ENCODE results near the gene TMEM114. TPM values are rescaled to one million over a fixed set of nuclear protein-coding genes. Genes with fewer than 3 reads are reported as not detected.

Gene TMEM114
- total RNA-seq (2014; rRNA removed; shearing (Covaris generic)) = not detected in 2 replicates

GRCh38 chr16:8589900-8590688 lies at the start of gene TMEM114:
TMEM114 (minus strand) TSS chr16:8590511; CDS start chr16:8589838, 673 bp downstream.
- no peak for DNase-seq (ENCODE audit: low read depth)

GRCh38 chr16:8639694-8640093 lies 49.4 kb upstream of the TMEM114 start:
- DNase-seq (ENCODE audit: low read depth) = no peak

GRCh38 chr16:8634991-8635736 lies 44.9 kb upstream of the TMEM114 start:
- no peak for DNase-seq (ENCODE audit: low read depth)

GRCh38 chr16:8632675-8633182 lies 42.4 kb upstream of the TMEM114 start:
- DNase-seq (ENCODE audit: low read depth) = no peak

DNA sequence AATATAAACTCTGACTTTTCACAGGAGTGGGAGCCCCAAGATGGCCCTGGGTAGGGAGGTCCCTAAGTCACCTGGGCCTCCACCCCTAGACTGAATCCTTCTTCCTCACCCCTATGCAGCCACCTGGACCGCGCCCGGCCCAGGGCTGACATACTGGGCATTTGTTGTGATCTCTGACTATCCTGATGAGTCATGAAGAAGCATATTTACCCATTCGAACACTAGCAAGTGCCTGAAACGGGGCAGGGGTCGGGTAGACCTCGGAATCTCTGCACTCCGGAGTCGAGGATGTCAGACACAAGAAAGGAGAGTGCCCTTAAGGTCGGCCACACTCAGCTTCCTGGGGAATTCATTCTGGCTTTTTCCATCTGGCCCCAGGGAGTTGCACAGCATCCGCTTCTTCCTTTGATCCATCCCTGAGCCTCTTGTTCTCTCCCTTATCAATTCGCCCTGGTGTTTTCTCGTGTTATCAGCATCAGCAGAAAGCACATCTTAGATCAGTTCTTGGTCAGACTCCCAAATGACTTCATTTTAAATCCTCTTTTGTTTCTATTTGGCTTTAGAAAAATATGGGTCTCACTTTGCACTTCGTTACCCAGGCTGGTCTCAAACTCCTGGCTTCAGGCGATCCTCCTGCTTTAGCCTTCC lies 41.6 kb upstream of the TMEM114 start:
- no peak for DNase-seq (ENCODE audit: low read depth)

GRCh38 chr16:8631373-8631772 lies 41.1 kb upstream of the TMEM114 start:
- no peak for DNase-seq (ENCODE audit: low read depth)

DNA sequence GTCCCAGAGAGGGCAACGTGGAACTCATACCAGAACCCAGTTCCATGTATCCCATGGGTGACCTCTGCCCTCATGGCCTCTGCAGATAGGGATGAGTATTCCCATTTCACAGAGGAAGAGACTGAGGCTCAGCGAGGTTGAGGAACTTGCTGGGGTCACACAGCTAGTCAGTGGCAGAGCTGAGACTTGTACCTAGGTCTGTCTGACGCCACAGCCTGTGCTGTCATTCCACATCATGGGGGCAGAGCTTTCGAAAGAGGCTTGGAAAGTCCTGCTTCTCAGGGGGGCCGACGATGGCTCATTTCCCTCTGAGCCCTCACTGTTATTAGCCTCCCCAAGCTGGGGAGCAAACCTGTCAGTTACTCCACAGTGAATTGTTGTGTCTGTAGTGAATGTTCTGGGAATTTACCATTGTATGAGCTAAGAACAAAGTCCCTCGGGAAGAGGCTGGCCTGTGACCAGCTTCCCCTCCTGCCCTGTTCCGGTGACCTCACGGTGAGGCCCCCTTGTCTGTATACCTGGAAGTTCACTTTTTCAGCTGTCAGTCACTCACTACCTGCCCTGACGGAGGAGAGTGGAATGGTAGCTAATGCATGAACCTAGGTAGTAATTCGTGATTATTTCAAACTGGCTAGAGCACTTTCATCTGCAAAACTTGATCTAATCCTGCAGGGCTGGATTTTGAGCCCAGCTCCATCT lies 40.1 kb upstream of the TMEM114 start:
- DNase-seq (ENCODE audit: low read depth) = no peak

DNA sequence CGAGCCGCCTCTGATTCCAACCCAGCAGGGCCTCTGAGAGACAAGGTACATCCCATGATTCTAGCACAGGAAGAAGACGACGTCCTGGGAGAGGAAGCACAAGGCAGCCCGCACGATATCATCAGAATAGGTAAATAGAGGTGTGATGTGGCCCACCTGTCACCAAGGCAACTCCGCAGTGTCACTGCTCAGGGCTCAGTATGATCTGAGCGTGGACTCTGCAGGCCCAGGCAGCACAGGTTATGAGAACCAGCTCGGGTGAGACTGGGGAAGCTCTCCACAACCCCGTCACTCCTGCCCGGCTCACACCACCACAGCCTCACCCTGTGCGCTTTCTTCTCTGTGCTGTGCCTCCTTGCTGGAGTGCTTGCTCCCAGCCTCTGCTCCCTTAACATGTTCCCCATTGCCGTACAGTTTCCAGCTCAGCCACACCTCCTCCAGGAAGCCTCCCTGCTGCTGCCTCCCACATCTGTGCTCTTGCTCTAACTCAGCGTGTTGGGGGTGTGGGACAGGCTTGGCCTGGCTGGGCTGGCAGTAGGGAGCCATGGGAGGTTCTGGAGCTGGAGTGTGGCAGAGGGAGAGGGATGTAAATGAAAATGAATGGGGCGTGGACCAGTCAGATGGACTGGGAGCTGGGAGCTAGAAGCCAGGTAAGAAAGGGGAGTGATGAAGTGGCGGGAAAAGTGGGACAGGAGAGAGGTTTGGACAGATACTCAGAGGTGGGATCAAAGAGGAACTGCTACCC lies 38.8 kb upstream of the TMEM114 start:
- DNase-seq (ENCODE audit: low read depth) = no peak

DNA sequence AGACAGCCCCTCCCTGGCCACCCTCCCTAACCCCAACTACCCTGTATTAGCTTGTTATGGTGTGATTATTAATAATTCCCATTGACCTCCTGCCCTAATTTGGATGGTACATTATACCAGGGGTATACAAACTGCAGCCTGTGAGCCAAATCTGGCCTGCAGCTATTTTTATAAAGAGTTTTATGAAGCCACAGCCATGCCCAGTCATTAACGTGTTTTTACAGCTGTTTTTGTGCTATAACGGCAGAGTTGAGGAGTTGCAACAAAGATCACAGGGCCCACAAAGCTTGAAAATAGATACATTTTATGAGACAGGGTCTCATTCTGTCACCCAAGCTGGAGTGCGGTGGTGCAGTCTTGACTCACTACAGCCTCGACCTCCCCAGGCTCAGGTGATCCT lies 37.1 kb upstream of the TMEM114 start:
- DNase-seq (ENCODE audit: low read depth) = no peak

GRCh38 chr16:8626946-8627345 lies 36.6 kb upstream of the TMEM114 start:
- no peak for DNase-seq (ENCODE audit: low read depth)

DNA sequence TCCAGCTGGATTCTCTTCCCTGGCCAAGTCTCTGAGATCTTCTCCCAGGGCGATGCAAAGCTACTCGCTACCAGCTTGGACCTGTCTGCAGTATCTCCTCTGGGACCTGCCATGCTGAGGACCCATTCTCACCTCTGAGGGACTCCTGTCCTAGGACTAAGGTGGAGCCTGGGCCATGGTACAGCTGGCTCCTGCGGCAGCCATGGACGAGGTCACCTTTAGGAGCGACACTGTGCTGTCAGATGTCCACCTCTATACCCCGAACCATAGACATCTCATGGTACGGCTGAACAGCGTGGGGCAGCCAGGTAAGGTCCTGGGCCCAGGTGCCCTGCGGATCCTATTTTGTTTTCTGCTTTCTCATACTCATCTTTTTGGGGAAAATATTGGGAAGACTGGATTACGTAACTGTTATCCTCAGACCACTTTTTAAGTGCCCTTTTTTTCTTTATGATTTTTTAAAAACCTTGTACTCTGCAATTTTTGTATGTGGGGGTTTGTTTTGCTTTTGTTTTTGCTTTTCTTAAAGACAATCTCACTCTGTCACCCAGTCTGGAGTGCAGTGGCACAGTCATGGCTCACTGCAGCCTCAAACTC lies 35.3 kb upstream of the TMEM114 start:
- no peak for DNase-seq (ENCODE audit: low read depth)

GRCh38 chr16:8623634-8624033 lies 33.3 kb upstream of the TMEM114 start:
- DNase-seq (ENCODE audit: low read depth) = peak; percentile 56

DNA sequence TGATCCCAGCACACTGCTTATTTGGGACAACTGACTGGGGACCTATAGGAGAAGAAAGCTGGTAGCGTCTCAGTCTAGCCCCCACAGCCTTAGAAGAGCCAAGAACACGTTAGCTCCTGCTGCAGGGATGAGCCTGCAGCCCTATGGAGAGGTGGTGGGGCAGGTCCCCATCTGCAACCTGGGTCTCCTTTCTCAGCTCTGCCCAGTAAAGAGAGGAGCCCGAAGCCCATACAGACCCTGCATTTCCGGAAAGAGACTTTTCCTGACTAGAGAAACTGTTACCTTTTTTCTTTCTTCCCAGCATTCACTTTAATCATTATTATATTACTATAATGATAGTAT lies 32.0 kb upstream of the TMEM114 start:
- DNase-seq (ENCODE audit: low read depth) = no peak

- DNase-seq (ENCODE audit: low read depth) = peak; percentile 79
Observed at GRCh38 chr16:8621572-8622314, 31.4 kb upstream of the TMEM114 start, which contains the start of gene METTL22. METTL22 (plus strand) TSS chr16:8621698; CDS start chr16:8625666, 3,968 bp downstream.

DNA sequence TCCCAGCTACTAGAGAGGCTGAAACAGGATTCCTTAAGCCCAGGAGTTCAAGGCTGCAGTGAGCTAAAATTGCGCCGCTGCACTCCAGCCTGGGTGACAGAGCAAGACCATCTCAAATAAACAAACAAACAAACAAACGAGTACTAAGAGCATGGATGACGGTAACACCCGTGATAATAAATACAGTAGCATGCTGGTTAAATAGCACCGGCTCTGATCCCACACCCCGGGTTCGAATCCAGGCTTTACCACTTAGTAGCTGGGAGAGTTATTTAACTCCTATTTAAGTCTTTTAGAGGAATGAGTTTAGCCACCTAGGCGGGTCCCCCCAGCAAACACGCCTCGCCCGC lies 30.9 kb upstream of the TMEM114 start:
- DNase-seq (ENCODE audit: low read depth) = no peak

DNA sequence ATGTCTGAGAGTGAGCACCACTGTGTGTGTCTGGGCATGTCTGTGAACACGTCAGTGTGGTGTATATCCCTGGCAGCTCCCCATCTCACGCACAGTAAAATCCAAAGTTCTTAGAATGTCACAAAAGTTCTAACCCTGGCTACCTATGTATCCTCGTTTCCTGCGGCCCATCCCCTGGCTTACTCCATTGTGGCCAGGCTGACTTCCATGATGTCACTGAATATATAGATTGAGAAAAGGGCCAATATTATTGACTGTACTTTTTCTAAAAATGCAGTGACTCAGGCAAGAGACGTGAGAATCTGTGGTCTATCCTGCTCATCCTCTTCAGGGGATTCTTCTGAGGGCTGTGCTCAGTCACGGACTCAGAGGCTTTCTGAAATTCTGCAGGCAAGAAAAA lies 30.2 kb upstream of the TMEM114 start:
- DNase-seq (ENCODE audit: low read depth) = no peak

GRCh38 chr16:8619671-8620370 lies 29.5 kb upstream of the TMEM114 start:
- no peak for DNase-seq (ENCODE audit: low read depth)

GRCh38 chr16:8614435-8615029 lies 24.2 kb upstream of the TMEM114 start:
- DNase-seq (ENCODE audit: low read depth) = no peak

Measured in M059J (cell line).